GM13976 (cell line): ENCODE measurements around the gene B4GALT2.

Source experiments
- DNase-seq: peaks from one replicate; pipeline ENCODE4 v3.0.0; 2012; ENCODE audit warnings: low spot score
- in situ Hi-C: fragments of 300-500 bp; cut with MboI; formaldehyde crosslinking; loops from one replicate; pipeline ENCODE4 v1.12.0; 2022; ENCODE audit warnings: low sequenced_read_pairs, mixed read lengths, inconsistent platforms; ENCODE audit not compliant: unreplicated experiment
- TF ChIP-seq, protein P1 (sequence below): IDR thresholded peaks from 2 replicates; pipeline ENCODE4 v1.5.1; 2012; ENCODE audit warnings: borderline replicate concordance, mild to moderate bottlenecking; ENCODE audit not compliant: insufficient read depth; ENCODE audit errors: extremely low read depth, missing control alignments, control extremely low read depth

Gene B4GALT2

DNA sequence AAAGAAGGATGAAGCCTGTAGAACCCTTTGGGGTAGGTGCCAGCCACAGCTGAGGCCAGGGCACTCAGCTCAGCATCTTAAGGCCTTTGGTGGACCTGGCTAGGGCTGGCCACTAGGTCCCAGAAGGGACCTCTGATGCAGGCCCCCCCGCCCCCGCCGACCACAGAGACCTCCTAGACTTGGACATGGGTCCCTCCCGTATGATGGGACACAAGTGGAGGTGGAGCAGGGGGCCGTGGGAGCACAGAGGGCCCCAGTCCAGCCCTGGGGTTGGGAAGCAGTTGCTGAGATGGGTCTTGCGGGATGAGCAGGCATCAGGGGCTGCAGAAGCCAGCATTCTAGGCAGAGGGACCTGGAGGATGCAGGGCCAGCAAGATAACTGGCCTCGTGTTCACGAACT is 3.2 kb downstream of the B4GALT2 start:
- in situ Hi-C loops: no loop called here
- DNase-seq: no peak
- TF ChIP-seq, protein P1, sequence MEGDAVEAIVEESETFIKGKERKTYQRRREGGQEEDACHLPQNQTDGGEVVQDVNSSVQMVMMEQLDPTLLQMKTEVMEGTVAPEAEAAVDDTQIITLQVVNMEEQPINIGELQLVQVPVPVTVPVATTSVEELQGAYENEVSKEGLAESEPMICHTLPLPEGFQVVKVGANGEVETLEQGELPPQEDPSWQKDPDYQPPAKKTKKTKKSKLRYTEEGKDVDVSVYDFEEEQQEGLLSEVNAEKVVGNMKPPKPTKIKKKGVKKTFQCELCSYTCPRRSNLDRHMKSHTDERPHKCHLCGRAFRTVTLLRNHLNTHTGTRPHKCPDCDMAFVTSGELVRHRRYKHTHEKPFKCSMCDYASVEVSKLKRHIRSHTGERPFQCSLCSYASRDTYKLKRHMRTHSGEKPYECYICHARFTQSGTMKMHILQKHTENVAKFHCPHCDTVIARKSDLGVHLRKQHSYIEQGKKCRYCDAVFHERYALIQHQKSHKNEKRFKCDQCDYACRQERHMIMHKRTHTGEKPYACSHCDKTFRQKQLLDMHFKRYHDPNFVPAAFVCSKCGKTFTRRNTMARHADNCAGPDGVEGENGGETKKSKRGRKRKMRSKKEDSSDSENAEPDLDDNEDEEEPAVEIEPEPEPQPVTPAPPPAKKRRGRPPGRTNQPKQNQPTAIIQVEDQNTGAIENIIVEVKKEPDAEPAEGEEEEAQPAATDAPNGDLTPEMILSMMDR: no peak

DNA sequence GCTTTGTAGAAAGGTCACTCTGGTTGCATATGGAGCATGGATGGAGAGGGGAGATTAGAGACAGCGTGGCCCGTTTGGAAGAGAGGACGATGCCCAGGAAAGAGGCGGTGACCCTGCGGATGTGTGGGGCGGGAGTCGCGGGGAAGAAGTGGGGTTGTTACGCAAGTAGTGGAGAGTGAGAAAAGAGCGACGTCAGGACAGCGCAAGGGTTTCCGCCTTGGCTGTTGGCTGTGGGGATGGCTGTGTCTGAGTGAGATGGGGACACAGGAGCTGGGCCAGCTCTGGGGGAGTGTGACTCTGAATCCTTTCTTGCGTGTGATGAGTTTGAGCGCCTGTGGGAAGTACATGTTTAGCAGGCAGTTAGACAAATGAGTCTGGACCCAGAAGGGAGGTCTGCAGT is 3.8 kb downstream of the B4GALT2 start:
- in situ Hi-C loops: no loop called here
- TF ChIP-seq, protein P1: no peak
- DNase-seq: no peak

DNA sequence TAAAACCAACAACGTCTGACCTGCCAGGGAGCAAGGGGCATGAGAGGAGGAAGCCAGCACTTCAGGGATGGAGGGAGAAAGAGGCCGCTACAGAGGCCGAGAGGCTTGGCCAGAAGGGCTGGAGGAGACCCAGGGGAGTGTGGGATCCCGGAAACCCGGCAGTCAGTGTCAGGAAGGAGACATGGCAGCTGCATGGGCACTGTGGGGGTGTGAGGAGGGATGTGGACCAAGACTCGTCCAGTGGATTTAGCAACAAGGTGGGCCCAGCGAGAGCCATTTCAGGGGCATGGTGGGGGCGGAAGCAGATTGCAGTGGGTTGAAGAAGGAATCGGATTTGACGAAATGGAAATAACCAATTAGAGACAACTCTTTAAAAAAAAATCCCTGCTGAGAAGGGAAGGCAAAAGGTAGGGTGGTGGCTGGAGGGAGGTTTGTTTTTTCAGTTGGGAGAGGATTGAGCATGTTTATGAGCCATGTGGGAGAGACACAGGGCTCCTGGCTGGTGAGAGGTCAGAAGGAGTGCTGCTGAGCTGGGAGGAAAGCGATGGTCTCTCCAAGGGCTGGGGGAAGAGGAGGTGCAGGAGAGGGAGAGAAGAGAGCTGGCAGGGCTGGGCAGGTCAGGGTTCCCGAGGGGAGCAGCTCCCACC is 4.4 kb downstream of the B4GALT2 start:
- no peak for DNase-seq
- in situ Hi-C loops: no loop called here
- TF ChIP-seq, protein P1: no peak

DNA sequence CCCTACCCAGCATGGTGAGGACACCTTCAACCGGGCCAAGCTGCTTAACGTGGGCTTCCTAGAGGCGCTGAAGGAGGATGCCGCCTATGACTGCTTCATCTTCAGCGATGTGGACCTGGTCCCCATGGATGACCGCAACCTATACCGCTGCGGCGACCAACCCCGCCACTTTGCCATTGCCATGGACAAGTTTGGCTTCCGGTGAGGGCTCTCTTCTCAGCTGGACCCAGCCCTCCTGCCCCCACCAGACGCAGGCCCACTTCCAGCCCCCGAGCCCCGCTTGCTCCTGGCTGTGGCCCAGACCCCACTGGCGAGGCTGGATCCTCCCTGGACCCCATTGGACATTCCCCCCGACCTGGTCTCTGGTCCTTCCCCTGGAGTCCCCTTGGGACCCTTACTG is 5.8 kb downstream of the B4GALT2 start:
- no peak for DNase-seq
- in situ Hi-C loops: no loop called here
- TF ChIP-seq, protein P1: no peak

DNA sequence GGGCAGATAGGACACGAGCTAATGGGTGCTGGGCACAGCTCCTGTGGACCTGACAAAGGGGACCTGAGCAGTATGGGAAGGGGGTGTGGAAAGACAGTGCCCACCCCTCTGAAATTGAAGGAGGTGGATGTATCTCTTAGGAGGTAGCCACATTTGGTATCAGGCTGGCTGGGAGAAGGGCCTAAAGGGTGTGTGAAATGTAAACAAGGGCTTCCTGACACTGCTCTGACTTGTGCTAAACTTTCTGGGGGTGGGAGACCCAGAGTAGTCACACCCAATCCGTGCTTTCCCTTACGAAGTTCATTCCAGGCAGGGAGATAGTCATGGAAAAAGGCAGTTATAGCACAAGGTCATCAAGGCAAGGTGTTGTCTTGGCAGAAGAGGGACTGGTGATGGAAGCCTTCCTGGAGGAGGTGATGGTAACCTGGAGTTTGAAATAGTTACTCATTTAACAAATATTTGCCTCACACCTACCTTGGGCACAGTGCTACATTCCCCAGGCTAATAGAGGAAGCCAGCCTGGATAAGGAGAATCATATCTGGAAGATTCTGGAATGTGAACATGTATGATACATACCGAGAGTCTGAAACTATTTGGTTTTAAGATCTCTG is 7.1 kb downstream of the B4GALT2 start:
- in situ Hi-C loops: no loop called here
- DNase-seq: no peak
- TF ChIP-seq, protein P1: no peak

DNA sequence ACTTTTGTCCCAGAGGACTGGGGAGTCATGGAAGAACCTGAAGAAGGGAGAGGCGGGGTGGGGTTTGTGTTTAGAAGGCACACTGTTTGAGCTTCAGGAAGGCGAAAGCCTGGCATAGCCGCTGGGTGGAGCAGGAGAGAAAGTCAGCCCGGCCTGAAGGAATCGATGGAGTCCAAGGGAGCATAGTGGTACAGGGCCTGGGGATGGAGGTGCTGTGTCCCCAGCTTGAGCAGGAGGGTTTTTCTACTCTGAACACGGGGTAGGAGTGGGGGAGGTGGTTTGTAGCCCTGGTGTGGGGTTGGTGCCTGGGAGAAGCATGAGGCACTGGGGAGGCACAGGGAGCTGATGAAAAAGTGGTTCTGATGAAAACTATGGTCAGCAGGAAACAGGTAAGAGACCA is 7.7 kb downstream of the B4GALT2 start:
- in situ Hi-C loops: no loop called here
- no peak for DNase-seq
- TF ChIP-seq, protein P1: no peak
